Stimulated activated CD4-positive, alpha-beta T cell treated with anti-CD3 and anti-CD28 coated beads, Interleukin-1b, Interleukin-23, amount 100 ng/mL, for 1 hour (primary cell): Measurements from ENCODE around the gene SLN.
"Not testable (repeated sequence)": the region's sequence is repeated elsewhere in the genome, so short reads cannot be mapped to it uniquely, and the experiment has no call there.

Experiments used
- DNase-seq, 2 donors: peaks; one replicate each; pipeline ENCODE4 v3.0.0-alpha.2; 2020; ENCODE audit warnings: low read depth in 2 of 2

The SLN gene

DNA sequence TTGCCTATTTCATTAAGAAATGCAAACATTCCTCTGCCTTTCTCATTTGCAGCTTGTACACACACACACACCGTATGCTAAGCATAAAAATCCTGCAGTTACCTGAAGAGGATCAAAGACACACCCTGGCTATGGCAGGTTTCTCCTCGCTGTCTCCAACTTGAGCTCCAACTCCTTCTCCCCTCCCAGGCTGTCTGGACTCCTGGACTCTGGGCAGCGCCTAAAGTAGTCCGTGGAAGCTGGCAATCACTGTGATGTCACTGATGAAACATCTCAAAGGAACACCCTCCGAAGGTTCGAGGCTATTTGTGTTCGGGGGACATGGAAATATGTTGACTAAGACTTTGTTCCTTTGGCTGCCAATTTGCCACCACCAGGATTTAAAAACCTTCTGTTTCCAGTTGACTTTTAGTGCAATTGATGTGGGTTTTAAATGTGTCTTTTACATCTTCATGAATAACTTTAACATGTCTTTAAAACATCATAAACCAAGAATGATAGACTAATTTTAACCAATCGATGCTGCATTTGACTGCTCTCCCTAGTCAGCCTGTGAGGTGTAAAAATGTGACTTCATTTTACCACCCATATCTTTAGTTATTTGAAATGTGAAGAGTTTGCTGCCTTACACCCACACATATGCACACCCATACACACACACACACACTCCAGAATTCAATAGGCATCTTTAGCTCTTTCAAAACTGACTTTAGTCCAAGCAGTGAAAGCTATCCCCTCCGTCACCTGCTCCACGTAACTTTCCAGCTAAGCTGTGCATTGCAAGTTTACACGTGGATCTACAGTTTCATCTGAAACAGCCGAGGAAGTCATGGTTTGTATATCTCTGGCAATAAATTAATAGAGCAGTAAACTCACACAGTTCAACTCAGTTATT lies at the start of gene SLN:
Gene SLN (minus strand): TSS at position 196 of the 895 bp plus-strand sequence.
- no peak for DNase-seq

DNA sequence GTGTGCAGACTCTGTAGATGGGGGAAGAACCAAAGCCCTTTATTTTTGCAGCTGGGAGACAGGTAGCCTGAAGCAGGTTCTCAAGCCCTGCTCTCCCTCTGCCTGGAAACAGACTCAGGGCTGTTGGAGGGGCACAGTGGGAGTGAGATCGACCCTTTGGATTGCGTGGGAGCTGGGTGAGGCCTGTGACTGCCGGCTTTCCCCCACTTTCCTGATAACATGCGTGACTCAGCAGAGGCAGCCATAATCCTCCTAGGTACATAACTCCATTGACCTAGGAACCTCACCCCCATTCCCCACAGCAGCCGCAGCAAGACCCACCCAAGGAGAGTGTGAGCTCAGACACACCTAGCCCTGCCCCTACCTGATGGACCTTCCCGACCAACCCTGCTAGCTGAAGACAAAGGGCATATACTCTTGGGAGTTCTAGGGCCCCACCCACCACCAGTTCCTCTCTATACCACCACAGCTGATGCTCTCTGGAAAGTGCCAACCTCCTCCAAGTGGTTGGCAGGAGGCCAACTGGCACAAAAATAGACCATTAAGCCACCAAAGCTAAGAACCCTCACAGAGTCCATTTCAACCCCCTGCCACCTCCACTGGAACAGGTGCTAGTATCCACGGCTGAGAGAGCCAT lies 47.0 kb upstream of the SLN start:
- DNase-seq = not testable (repeated sequence)

DNA sequence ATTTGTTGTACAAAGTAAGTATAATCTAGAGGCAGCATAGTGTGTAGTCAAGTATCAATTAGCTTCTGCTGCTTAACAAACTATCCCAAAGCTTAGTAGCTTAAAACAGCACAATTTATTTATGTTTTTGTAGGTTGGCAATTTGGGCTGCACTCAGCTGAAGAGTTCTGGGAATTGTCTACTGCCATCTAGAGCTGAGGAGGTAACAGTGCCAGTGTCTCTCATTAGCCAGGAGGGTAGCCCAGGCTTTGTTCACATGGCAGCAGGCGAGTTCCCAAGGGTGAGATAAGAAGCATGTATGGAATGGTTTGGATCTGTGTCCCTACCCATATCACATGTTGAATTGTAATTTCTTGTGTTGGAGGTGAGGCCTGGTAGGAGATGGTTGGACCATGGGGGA lies 45.8 kb upstream of the SLN start:
- DNase-seq = no peak

DNA sequence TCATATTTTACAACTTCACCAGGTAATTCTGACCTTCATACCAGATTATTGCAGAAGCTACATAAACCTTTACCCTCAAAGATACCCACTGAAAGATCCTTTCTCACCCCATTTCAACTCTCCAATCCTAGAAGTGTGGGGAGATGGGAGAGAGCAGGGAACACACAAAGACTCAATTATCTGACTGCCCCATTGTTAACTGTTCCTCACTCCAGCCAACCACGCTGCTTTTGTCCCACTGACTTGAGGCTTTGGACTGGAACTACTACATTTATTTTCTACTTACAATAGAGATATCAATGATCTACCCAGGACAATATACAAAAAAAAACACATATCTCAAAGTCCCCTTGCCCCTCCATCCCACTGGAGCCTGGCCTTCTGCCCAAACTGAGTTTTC lies 44.7 kb upstream of the SLN start:
- DNase-seq = no peak

DNA sequence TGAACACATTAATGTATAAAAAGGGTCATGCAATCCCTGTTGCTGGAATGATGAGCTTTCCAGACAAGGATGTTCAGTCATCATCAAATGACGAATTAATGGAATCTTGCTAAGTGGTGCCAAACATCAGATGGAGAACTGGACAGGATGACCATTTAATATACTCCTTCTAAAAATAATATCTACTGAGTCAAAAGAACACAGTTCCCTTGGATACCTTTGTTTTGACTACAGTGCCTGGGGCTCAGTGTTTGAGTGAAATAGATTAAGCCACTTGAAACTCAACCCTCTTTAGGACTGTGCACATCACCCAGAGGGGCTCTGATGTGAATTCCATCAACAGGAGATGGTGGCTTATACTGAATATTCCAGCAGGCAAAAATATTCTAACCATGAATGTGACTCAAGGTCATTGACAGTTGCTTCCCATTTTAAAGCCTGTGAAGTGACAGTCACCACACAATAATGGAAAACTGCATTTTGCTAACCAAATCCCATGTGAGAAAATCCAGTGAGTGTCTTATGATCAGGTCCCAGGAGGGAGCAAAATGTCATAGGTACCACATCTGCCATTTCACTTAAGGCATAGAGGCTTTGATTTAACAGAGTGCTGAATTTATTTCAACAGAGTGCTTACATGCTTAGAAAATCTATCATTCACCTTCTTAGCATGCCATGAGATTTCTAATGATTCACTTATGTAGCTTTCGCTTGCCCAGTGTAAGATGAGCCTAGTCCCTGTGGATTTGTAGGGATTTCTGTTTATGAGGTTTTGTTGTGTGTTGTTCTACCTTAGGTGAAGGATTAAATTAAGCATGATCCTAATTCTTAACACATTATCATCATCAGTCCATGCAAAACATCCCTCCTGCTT lies 41.3 kb upstream of the SLN start:
- no peak for DNase-seq

DNA sequence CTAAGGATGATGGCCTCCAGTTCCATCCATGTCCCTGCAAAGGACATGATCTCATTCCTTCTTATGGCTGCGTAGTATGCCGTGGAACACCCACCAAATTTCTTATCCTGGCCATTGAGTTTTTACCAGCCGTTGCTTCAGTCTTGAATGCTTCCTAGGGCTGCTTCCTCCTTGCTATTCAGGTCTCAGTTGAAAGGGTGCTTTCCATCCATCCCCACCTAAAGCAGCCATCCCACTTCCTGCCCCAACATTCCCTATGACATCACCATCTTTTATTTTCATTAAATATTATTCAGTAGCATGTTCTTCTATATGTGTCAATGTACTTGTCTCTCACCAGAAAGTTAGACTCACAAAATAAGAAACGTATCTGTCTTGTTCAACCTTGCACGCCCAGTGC lies 40.7 kb upstream of the SLN start:
- DNase-seq = no peak

DNA sequence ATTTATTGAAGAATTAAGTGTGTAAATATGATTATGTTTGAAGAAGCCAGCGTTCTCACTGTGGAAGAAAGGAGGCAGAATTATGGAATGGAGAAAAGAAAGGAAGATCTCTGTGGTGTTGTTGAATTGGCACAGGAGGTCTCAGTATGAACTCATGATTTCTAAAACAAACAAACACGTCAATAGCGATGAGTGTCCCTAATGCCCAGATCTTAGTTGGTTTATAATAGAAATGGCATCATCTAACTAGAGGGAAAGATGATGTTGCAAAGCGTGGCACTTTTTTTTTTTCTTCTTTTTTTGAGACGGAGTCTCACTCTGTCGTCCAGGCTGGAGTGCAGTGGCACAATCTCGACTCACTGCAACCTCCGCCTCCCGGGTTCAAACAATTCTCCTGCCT lies 39.2 kb upstream of the SLN start:
- no peak for DNase-seq

DNA sequence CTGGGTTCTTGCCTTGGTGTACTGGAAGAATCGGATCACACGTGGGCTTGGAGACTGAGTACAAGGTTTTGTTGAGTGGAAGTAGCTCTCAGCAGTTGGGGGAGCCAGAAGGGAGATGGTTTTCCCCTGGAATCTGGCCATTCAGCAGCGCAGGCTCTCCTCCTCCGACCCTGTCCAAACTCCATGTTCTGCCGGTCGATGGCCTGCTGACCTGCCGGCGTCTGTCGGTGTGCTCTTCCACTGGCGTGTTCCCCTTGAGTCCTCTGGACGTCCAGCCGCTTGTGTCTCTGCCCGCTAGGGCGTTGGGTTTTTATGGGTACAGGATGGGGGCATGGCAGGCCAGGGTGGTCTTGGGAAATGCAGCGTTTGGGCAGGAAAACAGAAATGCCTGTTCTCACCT lies 38.5 kb upstream of the SLN start:
- DNase-seq = no peak

DNA sequence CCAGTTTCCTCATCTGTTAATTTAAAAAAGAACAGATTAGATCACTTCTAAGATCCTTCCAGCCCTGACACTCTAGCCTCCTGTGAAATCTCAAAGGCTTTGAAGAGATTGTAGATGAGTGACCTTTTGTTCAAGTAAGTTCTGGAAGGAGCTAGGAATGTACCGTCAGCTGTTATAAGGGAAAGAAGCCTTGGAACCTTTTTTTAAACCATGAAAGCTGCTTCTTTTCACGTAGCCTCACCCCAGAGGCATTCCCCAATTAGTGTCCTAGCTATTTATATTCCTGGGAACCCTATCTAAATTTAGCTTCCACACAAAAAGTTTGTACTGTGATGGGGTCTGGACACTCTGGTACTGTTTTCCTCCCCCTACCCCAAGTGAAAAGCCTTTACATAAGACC lies 35.8 kb upstream of the SLN start:
- no peak for DNase-seq

DNA sequence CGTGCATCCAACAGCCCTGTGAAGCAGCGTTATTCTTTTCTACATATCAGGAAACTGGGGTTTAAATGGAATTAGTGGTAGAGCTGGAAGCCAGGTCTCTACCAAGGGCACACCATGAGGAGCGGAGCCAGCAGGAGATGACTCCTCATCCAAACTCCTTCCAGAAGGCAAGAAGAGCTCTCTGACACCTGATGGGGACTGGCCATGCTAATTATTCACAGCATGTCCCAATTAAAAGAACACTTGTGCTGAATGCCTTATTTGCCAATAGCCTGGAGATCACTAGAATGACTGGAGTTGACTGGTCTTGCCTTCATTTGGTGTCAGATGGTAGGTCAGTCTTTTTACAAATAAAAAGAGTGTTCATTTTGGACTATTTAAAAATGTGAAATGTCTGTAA lies 32.9 kb upstream of the SLN start:
- DNase-seq = no peak

DNA sequence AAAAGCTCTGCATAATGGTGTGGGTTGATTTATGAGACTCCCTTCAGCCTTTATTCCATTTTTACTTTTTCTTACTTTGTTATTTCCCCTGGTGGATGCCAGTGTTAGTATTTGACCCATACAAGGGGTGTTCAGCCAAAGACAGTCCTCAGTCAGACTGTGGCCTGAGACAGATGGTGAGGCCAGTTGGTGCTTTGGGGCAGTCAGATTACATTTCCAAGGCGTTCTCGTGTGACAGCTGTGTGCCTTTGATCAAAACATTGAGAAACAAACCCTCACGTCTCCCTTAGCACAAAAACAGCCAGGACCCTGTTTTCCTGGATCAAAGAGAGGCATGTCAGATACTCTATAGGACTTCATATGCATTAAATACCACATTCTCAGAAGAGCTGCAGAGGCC lies 31.3 kb upstream of the SLN start:
- DNase-seq = no peak

DNA sequence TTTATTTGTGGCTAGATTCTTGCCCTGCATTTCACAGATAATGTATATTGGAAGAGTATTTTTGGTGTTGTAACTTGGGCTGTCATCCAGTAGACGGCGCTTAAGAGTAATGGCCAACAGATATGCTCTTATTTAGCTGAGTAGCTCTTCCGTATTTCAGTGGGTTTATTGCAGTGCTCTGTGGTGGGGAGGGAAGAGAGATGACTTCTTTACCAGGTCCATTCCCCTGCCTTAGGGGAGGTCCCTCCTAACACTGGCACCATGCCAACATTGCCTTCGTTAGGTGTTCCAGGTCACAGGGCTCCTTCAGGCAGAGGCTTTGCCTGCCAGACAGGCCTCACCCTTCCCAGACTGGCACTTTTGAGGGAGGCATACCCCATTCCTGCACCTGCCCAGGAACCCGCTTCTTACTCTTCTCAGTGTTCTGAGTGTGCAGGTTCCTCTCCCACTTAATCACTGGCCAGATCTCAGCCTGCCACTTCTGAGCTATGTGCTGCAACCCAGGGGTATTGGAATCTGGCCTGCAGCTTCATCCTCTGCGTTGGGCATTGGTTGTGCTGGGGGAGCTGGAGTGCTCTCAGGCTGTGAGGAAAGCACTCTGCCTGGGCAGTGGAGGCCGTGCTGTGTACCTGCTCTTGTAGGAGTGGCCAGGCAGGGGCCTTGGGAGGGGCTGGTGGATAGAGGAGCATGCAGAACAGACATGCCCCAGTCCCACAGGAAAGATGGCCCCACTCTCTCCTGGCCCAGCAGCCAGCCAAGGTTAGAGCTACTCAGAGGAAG lies 29.4 kb upstream of the SLN start:
- no peak for DNase-seq

DNA sequence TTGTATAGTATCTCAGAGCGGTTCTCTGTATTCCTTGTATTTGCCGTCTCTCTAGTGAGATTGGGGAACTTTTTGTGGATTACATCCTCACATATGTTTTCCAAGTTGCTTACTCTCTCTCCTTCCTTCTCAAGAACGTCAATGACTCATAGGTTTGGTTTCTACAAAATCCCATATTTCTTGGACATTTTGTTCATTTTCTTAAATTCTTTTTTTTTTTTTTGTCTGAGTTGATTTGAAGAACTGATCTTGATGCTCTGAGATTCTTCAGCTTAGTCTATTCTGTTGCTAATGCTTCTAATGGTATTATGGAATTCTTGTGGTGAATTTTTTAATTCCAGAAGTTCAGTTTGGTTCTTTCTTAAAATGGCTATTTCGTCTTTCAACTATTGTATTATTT lies 28.4 kb upstream of the SLN start:
- no peak for DNase-seq

DNA sequence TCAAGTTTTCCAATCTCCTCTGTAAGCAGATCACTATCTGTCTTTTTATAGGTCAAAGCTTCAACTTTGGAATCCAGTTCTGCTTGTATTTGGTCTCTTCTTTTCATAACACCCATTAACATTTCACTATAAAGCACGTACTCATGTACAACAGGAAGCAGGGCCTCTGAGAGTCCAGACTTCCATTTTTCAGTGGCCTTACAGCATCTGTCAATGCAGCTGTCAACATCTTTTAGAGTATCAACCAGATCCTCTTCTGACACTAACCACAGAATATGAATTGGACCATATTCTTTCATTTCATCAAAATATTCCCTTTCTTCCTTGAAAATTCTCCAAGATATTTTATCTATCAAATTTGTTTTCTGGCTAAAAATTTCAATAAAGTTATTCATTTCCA lies 24.7 kb upstream of the SLN start:
- no peak for DNase-seq

DNA sequence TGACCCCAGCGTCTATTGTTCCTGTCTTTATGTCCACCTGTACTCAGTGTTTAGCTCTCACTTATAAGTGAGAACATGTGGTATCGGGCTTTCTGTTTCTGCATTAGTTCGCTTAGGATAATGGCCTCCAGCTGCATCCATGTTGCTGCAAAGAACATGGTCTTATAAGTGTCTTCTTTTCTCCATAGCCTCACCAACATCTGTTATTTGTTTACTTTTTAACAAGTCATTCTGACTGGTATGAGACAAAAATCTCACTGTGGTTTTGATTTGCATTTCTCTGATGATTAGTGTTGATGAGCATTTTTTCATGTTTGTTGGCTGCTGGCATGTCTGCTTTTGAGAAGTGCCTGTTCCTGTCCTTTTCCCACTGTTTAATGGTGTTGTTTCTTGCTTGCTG lies 21.7 kb upstream of the SLN start:
- DNase-seq = no peak

DNA sequence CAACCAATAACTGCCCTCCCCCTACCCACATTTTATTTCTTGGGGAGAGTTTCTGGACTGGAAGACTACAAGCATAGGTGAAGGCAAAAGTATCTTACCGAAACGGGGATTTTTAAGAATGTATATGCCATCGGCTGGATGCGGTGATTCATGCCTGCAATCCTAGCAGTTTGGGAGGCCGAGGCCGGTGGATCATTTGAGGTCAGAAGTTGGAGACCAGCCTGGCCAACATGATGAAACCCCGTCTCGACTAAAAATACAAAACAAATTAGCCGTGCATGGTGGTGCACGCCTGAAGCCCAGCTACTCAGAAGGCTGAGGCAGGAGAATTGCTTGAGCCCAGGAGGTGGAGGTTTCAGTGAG lies 20.8 kb upstream of the SLN start:
- DNase-seq = no peak

DNA sequence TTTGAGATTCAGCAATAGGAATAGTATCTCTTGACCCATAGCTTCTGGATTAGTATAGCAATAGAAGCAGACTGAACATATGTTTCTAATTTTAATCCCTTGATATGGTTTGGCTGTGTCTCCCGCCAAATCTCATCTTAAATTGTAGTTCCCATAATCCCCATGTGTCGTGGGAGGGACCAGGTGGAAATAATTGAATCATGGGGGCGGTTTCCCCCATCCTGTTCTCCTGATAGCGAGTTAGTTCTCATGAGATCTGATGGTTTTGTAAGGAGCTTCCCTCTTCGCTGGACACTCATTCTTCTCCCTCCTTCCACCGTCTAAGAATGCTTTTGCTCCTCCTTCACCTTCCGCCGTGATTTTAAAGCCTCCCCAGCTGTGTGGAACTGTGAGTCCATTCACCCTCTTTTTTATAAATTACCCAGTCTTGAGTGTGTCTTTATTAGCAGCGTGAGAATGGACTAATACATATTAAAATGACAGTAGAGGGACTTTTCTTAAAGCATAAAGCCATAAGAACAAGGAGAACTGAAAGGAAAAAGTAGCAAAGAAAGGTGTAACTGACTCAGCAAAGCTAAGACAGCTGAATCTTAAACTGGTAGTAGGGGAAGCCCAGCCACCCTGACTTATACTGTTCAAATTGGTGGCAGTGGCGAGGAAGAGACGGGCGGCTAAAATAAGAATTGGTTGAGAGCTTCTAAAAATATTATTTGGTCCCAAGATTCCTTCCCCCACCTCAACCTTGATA lies 20.3 kb upstream of the SLN start:
- DNase-seq = no peak

DNA sequence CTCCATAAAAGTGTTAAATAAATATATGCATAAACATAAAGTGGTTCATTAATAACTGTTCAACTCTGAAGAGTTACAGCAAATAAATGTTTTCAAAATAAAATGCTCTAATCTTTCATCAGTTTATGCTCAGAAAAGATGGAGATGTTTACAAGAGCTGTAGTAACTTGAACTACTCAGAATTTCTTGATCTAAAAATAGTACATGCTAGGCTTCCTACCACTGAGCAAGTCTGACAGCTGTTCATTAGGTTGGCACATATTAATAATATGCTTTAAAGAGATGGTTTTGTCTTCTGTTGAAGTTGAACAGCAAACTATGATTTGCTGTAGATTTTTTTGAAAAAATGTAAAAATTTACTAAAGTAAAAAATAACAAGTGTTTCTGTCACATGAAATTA lies 10.8 kb upstream of the SLN start:
- DNase-seq = no peak

DNA sequence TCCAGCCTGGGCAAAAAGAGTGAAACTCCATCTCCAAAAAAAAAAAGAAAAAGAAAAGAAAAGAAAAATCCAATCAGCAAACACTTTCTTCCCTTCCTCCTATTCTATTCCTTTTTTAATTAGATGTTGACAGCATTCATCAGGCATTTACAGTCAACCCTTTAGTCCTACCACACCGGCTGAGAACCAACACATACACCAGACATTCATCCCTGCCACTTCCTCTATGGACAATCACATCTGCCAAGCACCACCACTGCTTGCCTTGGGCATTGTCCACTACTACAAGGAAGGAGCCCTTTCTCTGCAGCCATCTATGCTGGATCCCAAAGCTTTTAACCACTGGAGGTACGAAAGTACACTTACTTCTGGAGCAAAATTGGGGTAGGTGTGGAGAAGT lies 9.4 kb upstream of the SLN start:
- DNase-seq = no peak

DNA sequence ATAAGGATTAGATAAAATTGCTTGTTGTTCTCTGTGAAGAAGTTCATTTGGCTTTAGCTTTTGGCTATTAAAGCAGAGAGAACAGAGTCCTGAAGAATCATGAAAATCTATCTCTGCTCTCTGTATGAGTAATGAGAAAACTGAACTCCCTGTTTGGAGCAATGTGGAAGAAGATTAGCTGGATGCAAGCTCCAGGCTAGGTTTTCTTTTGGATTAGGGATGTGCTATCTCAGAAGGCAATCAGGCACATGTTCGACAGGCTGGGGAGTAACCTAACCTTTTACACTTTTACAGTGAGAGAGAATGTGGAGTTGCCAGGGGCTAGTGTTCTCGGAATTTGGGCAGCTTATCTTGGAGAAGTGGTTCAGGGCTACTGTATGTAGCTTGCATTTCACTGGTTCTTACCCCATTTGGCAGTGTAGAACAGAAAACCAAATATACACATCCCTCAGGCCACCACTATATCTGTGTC lies 8.5 kb upstream of the SLN start:
- DNase-seq = no peak
